Measurements from ENCODE around the gene CCL25.
A peak's percentile ranks its signal among the peaks of the same experiment; 100 is the strongest.

Gene CCL25

DNA sequence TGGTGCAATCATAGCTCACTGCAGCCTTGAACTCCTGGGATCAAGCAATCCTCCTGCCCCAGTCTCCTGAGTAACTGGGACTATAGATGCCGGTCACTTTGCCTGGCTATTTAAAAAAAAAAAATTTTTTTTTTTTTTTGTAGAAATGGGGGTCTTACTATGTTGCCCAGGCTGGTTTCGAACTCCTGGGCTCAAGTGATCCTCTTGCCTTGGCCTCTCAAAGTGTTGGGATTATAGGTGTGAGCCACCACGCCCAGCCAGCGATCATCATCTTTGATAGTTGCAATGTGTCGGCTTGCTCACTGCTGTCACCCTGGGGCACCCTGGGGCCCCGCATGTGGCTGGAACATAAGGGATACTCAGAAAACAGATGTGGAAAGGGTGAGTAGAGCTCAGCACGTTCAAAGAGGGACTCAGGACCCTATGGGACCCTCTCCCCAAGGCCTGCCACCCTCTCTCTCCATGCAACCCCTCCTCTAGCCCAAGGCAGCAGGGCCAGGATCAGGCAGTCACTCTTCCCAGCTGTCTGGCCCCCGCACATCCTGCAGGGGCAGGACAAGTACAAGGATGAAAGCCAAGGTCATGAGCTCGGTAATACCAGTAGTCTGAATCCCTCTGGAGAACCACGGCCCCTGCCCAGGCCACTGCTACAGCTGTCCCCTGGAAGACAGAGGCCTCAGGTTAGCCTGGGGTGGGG lies 6.5 kb upstream of the CCL25 start:
- DNase-seq (ENCODE audit: low read depth in 2 of 2) = no peak

DNA sequence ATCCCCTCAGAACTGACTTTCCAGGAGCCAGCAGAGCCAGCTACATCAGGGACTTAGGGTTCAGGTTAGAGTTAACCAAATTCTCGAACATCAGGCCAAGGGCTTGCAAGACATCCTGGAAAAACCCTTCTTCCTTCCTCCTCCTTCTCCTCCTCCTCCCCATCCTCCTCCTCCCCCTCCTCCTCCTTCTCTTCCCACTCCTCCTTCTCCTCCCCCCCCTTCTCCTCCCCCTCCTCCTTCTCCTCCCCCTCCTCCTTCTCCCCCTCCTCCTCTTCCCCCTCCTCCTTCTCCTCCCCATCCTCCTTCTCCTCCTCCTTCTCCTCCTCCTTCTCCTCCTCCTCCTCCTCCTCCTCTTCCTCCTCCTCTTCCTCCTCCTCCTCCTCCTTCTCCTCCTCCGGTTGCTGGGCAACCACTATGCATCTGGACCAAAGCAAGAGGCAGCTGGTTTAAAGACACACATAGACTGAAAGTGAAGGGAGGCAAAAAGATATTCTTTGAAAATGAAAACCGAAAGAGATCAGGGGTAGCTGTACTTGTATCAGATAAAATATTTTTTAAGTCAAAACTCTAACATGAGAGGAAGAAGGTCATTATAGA lies 5.9 kb upstream of the CCL25 start:
- DNase-seq (ENCODE audit: low read depth in 2 of 2) = no peak

DNA sequence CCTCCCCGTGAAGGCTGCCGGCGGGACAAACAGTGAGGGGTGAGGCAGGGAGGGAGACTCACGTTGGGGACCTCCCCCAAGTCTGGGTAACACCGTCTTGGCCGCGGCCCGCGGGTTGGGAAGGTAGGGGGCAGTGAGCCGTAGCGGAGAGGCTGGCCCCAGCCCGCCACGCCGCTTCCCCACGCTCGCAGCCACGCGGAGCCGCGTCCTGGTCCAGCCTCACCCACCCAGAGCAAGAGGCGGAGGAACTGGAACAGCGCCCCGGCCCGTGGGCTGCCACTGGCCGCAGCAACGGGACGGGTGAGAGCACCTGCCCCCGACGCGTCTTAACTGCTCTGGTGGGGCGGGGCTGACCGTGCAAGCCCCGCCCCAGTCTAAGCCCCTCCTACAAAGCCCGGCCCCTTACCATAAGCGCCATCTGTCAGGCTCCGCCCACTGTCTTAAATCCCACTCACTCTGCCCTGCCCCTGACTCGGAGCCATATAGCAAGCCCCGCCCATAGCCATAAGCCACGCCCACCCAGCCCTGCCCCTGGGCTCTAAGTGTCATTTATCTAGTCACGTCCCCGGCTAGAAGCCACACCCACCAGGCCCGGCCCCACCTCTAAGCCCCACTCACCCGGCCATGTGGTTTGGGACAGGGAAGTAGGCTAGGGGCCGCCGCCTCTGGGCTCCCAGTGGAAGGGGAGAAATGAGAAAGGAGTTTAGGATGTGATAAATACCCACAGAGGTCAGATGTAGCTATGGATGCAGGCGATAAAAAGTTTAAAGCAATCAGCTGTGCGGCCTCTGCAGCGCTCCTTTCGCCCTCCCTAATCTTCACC lies 2.1 kb upstream of the CCL25 start:
- peak; percentile 54 to 92 for DNase-seq (ENCODE audit: low read depth in 2 of 2)

DNA sequence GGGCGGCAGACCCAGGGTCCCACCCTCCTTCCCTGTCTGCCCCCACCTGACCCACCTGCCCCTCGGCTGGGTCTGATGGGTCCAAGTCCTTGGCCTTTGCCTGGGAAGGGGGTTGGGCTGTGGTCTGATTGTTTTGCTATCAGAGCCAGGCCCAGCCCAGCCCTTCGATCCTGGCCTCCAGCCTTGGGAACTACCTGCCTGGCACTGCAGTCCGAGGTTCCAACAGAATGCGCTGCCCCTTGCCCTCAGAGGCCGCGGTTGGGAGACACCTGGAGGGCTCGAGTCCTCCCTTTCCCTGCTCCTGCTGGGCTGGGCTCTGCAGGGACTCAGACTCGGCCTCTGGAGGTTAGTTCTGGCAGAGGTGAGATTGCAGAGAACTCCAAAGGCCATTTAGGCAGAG lies 1.6 kb downstream of the CCL25 start:
- no peak for DNase-seq (ENCODE audit: low read depth in 2 of 2)

DNA sequence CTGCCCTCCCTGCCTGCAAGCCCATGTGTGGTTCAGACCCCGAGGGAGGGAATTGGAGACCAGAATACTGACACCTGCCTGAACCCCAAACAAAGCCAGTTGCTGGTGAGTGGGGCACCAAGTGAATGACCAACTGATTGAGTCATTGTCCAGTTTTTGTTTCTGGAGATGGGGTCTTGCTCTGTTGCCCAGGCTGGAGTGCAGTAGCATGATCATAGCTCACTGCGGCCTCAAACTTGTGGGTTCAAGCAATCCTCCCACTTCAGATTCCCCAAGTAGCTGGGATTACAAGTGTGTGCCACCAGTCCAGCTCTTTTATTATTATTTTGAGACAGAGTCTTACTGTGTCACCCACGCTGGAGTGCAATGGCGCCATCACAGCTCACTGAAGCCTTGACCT lies 4.0 kb downstream of the CCL25 start:
- DNase-seq (ENCODE audit: low read depth in 2 of 2) = no peak

DNA sequence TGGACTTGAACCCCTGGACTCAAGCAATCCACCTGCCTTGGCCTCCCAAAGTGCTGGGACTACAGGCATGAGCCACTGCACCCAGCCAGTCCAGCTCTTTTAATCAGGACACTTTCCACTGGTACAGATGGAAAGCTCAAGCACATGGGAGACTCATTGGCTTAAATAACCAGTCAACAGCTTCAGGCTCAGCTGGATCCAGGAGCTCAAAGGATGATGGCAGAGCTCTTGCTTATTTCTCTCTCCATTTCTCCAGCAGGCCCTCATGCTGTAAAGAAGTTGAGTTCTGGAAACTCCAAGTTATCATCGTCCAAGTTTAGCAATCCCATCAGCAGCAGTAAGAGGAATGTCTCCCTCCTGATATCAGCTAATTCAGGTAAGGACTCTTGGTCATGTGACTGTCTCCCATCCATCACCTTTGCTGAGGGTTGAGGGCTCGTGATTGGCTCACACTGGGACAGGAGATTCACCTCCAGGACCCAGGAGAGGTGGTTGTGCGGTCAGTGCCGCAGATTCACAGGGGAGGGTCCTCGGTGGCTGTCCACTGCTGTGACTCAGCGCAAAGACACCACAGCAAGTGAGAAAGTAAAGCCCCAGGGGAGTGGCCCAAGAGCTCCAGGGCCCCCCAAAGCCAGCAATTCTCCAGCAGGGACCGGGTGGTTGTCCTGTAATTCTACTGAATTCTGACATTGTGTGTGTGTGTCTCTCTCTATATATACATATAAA lies 5.1 kb downstream of the CCL25 start:
- DNase-seq (ENCODE audit: low read depth in 2 of 2) = no peak

DNA sequence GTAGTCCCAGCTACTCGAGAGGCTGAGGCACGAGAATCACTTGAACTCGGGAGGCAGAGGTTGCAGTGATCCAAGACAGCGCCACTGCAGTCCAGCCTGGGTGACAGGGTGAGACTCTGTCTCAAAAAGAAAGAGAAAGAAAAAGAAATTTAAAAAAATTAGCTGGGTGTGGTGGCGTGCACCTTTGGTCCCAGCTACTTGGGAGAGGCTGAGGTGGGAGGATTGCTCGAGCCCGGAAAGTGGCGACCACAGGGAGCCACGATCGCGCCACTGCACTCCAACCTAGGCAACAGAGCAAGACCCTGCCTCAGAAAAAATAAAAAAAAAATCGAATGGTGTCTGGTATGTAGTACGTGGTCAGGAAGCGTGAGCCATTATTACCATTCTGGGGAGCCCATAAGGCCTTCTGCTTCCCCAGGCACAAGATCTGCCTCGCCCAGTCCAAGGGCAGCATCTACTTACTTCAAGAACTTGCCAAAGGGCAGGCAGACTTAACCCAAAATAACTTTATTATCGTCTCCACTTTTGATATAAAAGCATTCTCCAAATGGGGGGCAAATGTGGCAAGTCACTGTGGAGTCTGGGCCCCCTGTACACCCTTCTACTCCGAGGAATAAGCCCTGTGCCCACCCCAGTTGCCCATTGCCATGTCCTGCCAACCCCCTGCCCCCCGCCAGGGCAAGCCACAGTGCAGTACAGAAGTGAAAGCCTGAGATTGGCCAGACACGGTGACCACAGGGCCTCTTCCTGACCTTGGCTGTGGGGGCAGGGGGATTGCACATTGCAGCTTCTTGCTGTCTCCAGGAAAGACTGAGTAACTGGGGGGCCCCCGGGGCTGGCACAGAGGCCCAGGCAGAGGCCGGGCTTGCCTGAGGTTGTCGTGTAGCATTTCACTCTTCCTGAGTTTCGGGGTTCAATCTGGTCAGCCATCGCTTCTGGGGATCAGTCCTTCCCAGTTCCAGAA lies 12.6 kb downstream of the CCL25 start:
- DNase-seq (ENCODE audit: low read depth in 2 of 2) = no peak

DNA sequence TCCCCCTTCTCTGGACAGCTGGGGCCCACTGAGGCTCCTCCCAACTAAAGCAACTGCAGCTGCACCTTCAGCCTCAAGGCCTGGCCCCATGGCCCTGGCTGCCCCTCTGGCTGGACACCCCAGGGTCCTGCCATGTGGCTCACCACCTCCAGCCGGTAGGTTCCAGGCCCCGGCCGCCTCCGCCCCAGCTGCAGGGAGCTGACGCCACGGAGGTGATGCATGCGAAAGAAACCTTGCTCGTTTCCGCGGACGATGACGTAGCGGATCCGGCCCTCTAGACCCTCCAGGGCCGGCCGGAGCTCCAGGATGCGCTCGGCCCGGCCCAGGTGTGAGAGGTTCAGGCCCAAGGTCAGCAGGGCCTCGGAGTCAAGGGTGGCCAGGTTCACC lies 13.3 kb downstream of the CCL25 start:
- DNase-seq (ENCODE audit: low read depth in 2 of 2) = no peak

DNA sequence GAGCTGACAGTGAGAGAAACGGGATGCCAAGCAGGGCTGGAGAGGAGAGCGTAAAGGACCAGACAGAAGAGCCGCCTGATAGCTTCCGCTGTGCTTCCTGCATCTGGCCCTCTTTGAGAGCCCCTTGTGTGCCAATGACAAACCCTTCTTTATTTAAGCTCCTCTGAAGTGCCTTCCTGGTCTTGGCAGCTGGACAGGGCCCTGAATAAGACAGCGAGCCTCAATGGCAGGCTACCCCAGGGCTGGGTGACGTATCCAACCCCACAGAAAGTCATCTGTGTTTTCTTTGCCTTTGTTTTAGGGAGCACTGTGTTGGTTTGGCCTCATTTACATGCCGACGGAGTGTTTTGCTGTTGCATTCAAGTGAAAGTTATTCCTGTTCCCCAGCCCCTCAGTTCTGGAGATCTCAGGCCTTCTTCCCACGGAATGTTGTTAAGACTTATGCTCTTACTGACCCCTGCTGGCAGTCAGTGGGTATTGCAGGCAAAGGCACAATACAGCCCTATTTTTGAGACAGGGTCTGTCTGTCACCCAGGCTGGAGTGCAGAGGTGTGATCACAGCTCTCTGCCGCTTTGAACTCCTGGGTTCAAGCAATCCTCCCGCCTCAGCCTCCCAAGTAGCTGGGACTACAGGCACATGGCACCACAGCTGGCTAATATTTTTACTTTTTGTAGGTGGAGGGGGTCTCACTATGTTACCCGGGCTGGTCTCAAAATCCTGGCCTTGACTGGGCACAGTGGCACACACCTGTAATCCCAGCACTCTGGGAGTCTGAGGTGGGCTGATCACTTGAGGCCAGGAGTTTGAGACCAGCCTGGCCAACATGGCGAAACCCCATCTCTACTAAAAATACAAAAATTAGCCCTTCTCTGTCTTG lies 16.8 kb downstream of the CCL25 start:
- DNase-seq (ENCODE audit: low read depth in 2 of 2) = no peak

DNA sequence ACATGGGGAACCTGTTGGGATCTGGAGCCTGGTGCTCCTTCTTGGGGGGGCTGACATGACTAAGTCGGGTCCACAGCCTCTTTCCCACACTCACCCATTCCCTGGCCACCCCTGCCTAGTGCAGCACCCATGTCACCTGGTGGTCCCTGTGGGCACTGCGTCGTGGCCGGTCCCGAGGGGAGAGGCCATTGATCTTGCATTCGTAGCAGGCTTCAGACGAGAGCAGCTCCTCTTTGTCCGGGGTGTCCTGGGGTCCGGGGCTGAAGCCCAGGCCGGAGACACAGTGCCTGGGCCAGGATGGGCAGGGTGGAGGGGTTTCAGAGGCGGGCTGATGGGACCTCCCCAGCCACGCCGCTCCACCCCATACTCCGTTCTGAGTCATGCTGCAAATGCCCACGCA lies 19.4 kb downstream of the CCL25 start:
- no peak for DNase-seq (ENCODE audit: low read depth in 2 of 2)

DNA sequence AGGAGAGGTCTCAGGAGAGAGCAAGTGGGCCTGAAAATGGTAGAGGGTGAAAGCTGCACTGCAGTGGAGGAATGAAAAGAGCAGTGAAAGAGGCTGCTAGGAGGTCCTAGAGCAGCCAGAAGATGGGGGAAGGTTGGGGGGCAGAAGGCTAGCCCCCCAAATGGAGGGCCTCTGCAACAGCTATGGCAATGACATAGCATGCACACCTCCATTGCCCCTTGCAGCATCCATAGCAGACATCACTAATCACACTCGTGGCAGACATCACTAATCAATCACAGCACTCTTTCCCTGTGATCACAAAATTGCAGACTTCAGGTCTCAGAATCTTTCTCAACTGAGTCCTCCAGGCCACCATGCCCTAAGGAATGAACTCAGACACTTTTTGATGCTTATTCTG lies 21.9 kb downstream of the CCL25 start:
- DNase-seq (ENCODE audit: low read depth in 2 of 2) = no peak

DNA sequence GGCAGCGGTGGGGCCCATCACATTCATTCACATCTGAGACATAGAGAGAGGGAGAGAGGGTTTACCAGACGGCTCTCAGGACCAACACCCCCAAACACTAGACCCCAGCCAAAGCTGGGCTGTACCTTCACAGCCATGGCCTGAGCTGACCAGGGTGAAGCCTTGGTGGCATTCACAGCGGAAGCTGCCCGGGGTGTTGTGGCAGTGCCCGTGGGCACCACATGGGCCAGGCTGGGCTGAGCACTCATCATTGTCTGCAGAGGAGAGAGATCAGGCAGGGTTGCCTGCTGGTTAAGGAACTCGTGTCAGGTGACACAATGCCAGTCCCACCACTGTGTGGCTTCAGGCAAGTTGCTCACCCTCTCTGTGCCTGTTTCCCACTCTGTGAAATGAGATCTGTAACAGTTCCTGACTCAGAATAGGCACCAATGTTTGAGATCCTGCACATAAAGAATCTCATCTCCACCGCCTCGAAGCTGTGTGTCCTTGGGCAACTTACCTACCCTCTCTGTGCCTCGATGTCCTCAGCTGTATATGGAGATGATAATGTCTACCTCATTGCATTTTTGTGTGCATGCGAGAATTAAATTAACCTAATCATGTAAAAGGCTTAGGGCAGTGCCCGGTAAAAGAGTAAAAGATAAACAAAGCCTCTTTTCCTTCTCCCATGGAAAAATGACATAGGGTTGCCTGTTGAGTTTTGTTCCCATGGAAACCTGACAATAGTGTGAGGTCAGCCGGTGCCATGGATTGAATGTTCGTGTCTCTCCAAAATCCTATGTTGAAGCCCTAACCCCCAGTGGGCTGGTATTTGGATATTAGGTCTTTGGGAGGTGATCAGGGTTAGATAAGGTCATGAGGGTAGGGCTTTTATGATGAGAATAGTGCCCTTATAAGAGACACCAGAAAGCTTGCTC lies 22.9 kb downstream of the CCL25 start:
- no peak for DNase-seq (ENCODE audit: low read depth in 2 of 2)

DNA sequence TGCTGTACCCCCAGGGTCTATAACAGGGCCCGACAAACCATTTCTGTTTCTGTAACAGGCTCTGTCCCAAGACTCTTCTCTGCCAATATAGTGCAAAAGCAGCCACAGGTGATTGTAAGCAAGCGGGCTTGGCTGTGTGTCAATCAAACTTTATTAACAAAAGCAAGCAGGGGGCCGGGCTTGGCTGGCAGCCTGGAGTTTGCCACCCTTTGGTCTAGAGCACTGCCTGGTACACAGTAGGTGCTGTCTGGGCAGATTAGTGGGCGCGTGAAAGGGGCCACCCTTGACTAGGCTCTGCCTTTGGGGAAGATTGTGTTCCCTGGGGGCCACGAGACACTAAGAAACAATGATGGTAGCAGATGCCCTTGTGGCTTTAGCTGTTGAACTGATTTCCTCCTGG lies 27.4 kb downstream of the CCL25 start:
- DNase-seq (ENCODE audit: low read depth in 2 of 2) = no peak

DNA sequence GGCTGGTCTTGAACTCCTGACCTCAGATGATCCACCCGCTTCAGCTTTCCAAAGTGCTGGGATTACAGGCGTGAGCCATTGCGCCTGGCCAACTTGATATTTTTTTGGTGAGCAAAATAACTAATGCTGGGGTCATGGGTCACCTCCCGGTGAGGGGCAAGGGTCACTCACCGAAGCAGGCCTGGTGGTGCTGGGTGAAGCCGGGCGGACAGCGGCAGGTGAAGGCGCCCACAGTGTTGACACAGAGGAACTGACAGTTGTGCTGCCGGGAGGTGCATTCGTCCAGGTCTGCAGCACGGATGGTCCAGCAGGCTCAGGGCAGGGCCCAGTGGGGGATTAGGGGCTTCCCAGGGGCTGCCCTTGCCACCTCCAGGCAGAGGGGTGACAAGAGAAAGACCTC lies 28.3 kb downstream of the CCL25 start:
- DNase-seq (ENCODE audit: low read depth in 2 of 2) = no peak

DNA sequence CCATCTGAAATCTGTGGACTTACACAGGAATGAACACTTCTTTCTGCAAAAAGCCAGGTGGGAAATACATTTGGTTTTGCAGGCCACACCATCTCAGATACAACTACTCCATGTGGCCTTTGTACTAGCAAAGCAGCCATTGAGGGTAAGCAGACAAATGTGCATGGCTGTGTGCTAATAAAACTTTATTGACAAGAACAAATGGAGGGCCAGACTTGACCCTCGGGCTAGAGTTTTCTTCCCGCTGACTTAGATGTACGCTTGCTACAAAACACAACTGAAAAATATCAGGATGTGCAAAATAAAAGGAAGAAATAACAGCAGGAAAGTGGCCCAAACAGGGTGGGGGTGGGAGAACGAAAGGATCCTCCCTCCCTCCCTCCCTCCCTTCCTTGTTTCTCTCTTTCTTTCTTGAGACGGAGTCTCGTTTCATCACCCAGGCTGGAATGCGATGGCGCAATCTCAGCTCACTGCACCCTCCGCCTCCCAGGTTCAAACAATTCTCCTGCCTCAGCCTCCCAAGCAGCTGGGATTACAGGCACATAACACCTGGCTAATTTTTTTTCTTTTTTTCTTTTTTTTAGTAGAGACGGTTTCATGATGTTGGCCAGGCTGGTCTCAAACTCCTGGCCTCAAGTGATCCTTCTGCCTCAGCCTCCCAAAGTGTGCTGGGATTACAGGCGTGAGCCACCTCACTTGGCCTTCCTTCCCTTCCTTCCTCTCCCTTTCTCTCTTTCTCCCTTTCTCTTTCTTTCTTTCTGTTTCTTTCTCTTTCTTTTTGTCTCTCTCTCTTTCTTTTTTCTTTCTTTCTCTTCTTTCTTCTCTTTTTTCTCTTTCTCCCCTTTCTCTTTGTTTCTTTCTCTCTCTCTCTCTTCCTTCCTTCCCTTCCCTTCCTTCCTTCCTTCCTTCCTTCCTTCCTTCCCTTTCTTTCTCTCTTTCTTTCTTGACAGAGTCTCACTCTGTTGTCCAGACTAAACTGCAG lies 29.3 kb downstream of the CCL25 start:
- DNase-seq (ENCODE audit: low read depth in 2 of 2) = no peak

DNA sequence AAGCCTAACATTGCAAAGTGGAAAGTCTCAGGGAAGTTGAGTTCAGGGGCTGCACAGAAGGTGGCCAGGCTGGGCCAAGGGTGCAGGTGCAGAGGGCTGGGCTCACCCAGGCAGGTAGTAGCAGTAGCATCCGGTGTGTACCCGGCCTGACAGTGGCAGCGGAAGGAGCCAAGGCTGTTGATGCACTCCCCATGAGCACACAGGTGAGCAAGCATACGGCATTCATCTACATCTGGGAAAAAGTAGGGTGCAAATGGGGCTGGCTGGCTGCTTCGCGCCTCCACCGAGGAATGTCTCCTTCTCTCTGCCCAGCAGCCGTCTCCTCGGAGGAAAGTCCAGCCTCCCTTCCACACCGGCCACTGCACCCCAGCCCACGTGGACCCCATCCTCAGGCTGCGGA lies 30.6 kb downstream of the CCL25 start:
- DNase-seq (ENCODE audit: low read depth in 2 of 2) = no peak

DNA sequence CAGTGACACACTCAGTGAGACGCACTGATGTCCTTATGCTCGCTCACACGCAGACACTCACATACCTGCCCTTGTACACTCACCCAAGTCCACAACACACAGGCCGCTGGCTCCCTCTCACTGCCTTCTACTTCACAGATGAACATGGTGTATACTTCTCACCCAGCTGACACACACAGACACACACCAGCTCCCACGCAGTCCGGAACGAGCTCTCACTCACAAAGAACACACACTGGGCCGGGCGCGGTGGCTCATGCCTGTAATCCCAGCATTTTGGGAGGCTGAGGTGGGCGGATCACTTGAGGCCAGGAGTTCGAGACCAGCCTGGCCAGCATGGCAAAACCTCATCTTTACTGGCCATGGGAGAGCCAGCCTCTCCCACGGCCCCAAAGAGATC lies 31.6 kb downstream of the CCL25 start:
- DNase-seq (ENCODE audit: low read depth in 2 of 2) = no peak

Measured in stimulated activated CD4-positive, alpha-beta T cell treated with anti-CD3 and anti-CD28 coated beads, Interleukin-1b, Interleukin-23, amount 100 ng/mL, for 1 hour (primary cell).